ENCODE measurements around the gene VHLL.

DNA sequence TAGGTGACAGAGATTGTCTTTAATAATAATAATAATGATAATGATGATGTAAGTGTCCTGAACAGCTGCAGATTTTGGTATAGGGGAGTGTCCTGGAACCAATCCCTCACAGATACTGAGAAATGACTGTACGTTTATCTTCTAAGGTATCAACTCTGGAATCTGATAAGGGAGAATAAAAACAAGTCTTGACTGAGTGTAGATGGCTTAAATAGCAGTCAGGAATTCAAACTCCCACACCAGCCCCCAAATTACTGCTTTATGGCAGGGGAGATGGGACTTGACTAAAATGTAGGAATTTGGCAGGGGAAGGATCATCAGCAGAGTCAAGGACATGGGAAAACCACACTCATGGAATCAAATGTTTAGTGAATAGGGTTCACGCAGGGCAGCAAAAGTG, 6.1 kb upstream of the VHLL start:
- TF ChIP-seq CTCF (IDR thresholded peaks at IDR 0.05; ENCODE audit: low read depth, low read length), result no peak
- no peak for TF ChIP-seq POLR2A (IDR thresholded peaks at IDR 0.05; ENCODE audit: extremely low read depth, insufficient read length)
